Kidney tubule cell (primary cell): ENCODE results near the gene TRERF1.
A peak's percentile ranks its signal among the peaks of the same experiment; 100 is the strongest.
"Not testable (repeated sequence)": the region's sequence is repeated elsewhere in the genome, so short reads cannot be mapped to it uniquely, and the experiment has no call there.

Source experiments
- DNase-seq: peaks from one replicate; pipeline ENCODE4 v3.0.0-alpha.2; 2018; ENCODE audit warnings: low spot score

Gene TRERF1

DNA sequence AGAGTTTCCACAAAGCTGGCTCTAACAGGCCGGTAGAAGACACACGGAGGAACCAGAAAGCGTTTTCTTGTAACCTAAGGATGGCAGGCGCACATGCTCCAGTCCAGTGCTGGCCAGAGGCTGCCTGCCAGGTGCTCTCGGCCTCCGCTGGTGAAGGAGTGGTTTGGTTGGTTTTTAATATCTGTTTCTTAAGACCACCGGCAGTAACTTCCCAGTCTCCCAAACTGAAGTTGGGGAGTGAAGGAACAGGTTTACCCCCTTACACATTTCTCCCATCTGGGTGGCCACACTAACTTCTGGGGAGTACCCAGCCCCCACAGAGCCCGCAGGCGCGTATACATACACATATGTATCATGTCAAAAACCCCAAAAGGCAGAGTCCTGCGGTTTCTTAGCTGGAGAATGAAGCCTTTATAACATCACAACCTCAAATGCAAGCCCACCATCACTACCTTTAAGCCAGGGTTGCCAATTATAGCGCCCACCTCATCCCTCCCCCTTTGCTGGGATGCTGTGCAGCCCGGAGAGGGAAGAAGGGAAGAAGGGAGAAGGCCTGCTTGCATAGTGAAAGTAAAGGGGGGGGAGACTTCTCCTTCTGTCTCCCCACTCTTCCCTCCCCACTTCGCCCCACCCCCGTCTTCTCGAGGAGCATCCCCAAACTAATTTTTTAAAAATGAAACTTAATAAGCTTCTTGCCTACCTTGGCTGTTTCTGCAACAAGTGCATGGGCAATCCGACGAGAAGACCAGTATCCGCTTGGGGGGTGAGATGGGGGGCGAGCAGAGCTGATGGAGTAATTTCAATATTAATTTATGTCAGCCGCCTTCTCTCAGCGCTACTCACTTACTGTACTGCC, 1.0 kb downstream of the TRERF1 start:
- no peak for DNase-seq

DNA sequence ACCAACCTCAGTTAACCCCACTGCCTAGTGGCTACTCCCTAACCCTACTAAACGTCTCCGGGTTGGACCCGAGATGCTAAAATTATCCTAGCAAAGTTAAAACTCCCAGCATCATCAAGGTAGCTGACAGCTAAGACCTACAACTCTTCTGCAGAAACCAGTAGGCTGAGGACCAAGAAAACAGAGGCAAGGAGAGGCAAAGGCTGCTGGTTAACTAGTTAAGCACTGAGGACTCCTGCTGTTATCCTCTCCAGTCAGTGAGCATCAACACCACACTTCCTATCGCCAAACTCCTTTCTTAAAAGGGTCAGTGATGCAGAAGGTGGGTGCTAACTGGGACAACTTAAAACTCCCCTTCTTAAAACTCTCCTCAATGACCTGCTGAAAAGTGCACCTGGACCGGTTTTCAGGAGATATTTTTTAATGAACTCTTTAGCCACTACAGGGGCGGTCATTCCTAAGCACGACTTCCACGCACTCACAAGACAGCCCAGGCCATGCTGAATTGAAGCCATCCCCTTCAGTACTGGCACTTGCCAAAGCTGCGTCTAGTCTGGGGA, 1.7 kb downstream of the TRERF1 start:
- DNase-seq = peak; percentile 5

DNA sequence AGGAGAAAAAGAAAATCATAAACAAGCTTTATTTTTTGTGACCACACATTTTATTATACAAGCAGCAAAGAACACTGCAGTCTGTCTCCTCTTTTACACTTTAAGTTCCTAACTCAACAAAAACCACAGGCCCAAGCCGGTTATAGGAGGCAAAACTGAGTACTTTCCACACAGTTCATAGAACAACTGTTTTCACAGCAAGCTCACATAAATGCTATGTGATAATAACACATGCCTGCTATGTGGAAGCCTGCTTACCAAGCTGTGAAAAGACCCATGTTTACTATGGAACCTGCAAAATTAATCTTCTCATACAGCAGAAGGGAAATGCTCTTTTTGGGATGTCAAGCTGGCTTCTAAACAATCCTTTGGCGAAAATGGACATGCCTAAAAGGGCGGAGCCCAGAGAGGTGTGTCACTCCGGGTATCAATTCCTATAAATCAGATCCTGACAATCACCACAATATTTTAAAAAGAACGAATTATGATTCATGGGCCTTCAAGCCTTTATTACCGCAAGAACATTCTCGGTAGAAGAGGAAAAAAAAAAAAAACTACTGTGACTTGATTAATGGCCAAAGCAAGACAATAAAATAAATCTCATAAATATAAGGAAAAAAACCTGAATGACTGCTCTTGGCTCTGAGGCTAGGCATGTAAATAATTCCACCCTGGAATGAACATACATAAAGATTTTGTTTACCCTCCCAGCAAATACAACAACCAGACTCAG, 2.6 kb downstream of the TRERF1 start:
- no peak for DNase-seq

DNA sequence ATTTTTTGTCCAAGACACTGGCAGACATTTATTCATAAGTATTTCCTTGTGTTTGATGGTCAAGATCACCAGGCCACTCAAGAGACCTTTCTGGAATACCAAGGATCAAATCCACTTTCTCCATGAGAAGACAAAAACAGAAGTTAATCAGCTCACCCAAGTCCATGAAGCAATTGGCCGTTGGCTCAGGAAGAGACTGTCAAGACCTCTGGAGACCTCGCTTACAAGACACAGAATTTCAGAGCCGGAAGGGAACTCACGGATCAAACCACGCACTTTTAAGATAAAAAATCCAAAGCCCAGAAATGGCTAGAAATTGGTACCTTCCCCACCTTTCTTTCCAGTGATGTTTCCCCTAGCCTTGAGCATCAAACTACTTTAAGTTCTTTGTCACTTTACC, 3.3 kb downstream of the TRERF1 start:
- DNase-seq = no peak

DNA sequence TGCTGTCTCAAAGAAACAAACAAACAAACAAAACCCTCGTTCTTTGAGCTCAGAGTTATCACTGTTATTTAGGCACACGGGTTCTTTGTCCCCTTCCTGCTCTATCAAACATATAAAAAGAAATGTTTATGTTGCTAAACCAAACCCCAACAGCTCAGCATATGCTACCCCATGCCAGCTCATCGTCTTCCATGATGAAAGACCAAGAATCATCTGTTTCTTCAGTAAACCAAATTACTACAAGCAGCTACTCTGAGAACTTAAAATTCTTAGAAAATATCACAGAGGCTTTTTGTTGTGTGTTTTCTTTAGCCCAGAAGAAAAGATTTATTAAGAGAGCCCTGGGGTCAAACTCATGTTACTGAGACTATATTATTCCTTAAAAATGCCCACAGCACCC, 4.7 kb downstream of the TRERF1 start:
- DNase-seq = no peak

DNA sequence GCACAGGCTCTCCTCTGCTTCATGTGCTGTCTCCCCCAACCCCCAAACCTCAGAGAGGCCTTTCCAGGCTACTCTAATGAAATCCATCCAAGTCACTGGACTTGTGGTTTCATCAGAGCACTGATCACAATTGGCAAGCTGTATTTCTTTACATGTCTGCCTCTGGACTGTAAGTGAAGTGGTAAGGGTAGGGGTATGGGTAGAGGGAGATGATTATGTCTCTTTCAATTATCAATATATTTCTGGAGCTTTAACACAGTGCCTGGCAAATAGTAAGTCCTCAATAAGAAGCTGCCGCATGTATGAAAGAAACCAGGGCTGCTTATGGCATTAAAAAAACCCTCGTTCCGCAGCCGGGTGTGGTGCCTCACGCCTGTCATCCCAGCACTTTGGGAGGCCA, 5.4 kb downstream of the TRERF1 start:
- DNase-seq = no peak

DNA sequence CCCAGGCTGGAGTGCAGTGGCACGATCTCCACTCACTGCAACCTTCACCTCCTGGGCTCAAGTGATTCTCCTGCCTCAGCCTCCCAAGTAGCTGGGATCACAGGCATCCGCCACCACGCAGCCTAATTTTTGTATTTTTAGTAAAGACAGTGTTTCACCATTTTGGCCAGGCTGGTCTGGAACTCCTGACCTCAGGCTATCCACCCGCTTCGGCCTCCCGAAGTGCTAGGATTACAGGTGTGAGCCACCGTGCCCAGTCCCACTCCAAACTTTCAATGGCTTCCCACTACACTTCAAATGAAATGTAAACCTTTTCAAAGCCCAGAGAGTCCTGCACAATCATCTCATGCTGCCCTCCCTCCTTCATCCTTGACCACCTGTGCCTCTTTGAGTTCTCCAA, 5.8 kb downstream of the TRERF1 start:
- not testable (repeated sequence) for DNase-seq

DNA sequence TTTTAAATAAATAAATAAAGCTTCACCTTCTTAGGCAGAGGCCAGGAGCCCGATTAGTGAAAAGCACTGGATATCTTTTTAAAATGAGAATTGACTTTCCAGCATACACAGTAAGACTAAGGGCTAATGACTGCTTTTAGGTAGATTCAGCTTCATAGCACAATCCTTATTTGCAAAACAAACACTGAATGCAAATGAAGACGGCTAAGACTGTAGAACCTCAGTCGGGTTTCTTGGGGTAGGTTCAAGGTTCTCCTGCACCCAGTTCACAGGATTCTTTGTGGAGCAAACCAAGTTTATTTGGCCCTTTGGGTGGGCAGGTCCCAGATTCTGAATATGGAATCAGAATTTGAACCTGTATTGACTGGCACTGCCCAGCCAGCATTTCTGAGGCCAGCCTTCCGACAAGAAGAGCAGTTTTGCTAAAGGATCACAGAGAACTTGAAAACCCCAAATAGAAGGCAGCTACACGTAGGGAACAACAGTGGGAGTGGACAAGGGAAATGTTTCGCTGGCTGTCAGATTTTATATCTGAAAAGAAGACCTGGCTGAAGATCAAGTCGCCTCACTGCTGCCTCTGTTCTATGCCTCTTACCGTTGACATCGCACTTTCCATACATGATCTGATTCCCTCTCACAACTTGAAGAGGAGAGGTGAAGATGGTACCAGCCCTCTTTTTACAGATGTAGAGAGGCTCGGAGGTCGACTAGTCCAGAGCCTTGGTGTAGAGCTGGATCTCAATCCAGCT, 8.2 kb downstream of the TRERF1 start:
- DNase-seq = no peak

DNA sequence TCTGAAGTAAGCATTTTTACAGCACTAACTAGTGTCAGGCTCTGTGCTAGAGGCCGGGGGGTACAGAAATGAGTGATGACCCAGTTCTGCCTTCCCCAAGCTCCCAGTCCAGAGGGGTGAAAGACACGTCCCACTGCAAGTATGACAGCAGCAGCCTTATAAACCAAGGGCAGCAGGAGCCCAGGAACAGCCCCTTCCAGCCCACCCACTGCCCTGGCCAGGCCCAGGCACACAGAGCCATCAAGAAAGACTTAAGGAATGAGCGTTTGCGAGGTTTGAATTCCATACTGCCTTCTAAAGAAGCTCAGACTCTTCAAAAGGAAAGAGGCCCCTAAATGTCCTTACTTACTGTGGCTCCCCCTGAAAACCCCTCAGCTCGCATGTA, 10.0 kb downstream of the TRERF1 start:
- DNase-seq = no peak

DNA sequence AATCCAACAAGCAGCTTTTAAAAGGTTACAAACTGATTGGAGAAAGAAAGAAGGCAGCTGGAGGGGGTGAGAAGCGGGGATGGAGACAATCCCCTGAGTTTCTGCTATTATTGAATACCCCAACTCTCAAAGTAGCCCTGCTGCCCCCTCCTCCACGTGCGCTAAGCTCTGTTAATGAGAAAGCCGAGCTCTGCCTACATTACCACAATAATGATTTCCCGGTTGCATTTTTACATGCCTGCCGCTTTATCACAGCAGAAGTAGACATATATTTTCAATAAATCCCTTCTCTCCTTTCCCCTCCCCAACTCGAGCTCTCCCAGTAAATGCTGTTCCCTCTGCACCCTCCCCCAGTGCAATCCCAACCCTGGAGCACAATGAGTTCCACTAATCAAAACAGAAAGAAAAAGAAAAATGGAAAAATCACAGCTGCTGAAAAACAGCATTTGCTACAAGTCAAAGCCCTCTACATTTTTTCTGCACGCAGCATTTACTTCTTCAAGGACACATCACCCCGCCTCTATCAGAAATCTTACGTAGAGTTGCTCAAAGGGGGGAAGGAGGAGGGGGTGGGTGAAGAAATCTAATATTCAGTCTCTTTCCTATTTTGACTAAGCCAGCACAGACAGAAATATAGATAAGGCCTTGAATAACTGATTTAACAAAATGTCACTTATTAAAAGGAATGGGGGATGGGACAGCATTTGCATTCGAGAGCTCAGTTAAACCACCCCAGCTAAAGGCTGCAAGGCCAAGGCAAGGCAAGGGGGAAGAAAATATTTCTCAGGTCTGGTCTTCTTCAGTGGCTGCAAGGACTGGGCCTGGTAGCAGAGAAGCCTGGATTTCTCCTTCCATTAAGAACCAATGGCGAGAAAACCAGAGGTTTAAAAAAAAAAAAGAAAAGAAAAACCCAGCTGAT, 10.7 kb downstream of the TRERF1 start:
- DNase-seq = no peak

DNA sequence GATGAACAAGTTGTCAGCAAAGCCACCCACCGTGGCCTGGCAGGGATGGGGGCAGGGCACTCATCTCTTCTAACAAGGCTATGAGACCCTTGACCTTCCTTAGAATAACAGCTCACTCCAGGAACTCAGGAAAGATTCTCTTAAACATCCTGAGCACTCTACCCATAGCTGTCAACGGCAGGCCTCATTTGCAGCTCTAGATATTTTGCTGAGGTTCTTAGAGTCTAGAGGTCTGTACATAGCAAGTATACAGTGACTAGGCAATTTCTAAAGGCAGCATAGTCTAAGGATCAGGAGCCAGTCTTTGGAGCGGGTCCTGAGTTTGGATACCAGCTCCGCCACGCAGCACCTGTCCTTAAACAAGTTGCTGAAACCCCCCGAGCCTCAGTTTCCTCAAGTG, 11.7 kb downstream of the TRERF1 start:
- no peak for DNase-seq

DNA sequence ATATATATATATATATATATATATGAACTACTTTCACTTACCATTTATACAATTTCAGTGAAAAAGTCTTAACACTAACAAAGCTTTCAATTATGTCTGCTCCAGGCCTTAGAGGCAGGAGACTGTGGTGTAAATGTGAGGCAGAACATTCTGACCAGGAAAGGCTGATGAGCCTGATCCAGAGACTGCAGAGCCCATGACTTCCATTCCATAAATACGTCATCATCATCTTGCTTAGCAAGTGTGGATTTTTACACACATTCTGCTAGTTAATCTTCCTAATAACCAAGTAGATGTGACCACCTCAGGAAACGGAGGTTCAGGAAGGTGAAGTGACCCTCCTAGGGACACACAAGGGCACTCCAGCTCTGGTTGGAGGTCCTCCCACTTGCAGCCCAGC, 14.9 kb downstream of the TRERF1 start:
- DNase-seq = peak; percentile 4

DNA sequence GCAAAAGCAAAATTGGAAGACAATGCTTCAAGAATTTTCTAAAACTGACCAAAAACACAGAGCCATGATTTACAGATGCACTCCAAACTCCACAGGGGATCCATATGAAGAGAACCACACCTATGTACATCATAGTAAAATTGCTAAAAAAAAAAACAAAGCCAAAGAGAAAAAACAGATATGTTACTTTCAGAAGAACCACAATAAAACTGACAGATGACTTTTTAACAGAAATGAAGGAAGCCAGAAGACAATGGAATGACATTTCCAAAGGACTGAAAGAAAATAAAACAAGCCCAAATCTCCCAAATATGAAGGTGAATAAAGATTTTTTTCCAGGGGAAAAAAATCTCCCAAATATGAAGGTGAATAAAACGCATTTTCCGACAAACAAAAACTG, 17.5 kb downstream of the TRERF1 start:
- no peak for DNase-seq

DNA sequence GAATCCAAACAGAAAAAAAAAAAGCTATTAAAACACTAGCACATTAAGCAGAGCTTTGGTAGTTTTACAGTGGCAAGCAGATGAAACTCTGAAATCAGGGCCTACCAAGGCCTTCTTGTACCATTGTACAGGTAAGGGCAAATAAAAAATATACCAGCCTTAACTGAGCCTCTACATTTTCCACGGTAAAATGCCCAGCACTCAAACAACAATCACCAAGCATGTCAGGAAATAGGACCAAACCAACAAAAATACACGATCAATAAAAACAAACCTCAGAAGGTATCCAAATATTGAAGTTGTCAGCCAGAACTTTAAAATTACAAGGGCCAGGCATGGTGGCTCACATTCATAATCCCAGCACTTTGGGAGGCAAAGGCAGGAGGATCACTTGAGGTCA, 18.3 kb downstream of the TRERF1 start:
- DNase-seq = no peak

DNA sequence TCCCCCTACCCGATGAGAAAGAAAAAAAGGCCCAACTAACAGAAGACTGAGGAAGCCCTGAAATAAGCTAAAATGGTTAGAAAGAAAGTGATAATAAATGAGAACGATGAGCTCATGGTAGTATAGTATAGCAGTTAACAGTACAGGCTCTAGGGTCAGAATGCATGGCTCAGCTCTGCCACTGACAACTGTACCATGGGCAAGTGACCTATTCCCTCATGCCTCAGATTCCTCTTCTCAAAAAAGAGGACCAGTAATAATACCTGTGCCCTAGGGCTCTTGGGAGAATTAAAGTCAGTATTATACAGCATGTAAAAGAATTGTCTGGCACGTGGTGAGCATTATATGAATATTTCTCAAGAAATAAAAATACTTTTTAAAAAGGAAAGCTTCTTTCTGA, 19.8 kb downstream of the TRERF1 start:
- no peak for DNase-seq

DNA sequence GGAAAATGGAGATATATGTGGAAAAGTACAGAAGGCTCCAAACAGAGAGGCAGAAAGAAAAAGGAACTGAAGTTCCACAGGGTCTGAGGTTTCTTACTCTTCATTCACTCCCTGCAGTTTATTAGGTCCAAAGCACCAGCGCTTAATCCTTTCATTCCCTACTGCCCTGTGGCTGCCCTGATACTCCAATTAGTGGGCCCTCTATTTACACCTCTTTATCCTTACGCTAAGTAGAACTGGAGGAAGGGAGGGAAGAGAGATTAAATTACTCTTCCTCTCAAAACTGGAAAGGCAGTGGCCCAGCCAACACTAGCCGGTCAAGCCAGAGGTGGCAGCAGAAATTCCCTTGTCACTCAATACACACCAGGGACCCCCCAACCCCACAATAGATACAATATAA, 20.4 kb downstream of the TRERF1 start:
- no peak for DNase-seq

DNA sequence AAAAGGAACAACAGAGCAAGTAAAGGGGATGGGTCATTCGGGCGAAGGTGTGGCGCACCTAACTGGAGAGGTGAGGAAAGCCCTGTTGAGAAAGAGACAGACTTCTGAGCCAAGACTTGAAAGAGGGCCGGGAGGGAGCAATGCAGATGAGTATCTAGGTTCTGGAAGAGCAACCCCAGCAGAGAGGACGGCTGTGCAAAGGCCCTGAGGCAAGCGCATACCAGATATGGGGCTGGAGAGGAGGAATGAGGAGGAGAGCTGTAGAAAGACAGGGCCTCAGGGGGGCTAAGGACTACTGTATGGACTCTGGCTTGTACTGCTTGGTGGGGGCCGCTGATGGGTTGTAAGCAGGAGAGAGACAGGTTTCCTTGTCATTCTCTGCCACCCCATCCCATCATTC, 21.9 kb downstream of the TRERF1 start:
- DNase-seq = no peak

DNA sequence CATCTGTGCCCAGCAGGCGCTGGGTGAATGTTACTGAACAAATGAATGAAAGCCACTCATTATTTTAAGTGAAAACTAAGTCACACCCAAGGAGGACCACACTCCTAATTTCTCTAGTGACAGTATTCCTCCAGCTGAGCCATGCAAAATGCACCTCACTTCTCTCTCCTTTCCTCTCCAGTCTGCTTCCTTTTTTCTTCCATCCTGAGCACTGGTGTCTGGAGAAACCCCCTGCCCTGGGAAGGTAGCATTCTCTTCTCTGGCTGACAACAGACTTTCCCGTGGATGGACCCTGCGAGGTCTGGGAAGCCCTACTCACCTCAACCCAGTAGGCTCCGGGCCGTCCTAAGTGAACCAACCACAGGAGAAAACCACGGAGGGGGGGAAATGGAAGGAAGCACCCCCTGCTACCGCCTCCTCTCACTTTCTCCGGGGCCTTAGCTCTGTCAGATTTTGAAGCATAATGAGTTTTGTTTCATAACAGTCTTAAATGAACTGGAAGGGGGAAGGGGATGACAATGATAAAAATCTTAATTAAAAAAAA, 22.6 kb downstream of the TRERF1 start:
- DNase-seq = no peak

DNA sequence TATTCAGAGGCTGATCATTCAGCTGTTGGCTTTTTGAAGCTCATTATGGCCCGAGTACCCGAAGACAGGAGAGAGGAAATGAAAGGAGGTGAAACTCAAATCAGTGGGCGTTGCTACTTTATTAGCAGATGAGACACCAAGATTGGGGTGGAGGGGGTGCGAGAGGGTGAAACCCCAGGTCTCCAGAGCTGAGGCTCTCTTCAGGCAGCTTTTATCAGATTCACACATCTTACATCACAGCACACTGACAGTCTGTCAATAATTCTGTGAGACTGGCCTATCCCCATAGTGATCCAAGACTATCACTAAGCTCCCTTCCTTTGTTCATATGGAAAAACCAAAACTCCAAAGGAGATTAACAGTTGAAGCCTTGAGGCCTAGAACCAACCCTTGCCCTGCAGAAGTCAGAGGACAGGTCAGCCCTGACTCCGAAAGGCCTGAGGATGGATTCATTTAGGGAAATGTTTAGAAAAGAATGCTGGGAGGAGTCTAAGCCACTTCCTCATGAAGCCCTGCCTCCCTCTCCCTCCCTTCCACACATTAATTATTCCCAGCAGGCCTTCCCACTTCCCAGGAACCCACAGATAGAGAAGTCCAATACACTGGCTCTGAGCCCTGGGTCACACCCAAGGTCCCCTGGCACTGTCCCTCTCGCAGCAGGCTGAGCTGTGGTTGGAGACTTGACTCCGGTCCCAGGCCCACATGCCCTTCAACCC, 23.2 kb downstream of the TRERF1 start:
- peak; percentile 24 for DNase-seq

DNA sequence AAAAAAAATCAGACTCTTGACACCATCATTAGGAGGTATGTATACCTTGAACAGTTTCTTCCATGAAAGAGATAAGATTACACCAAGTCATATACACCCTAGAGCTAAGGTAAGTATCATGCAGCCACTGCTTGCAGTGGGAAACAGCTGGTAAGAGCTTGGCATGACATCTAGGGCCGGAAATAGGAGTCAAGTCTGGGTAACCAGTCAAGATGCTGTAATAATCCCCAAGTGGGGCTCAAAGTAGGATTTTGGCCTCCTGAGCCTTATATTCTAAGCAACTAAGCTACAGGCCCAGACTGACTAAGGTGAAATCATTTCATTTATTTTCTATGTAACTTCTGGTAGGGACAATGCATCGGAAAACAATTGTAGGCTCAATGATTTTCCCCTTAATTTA, 23.9 kb downstream of the TRERF1 start:
- no peak for DNase-seq

DNA sequence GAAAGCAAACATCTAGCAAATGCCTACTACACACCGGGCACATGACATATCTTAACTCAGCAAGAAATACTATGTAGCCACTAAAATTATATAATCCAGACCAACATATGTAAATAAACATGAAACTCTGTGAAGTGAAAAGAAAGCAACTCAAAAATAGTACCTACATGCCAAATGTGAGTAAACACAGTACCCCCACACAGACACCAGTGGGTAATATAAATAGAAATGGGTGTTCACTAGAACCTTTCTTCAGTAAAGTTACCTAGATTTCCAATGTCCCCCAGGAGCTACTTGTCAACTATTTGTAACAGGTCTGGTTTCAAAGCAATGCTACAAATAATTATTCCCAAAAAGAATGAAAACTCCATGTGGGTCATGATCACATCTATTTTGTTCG, 25.5 kb downstream of the TRERF1 start:
- no peak for DNase-seq
